A673 (cell line): ENCODE measurements around the gene NRAS.

Experiments used
- EZH2 ChIP-seq: fragments of 200-600 bp; sonication (generic); IDR thresholded peaks from 2 replicates; pipeline ENCODE4 v1.6.1; 2017; ENCODE audit warnings: borderline replicate concordance, low read depth, mild to moderate bottlenecking, mixed read lengths, antibody characterized with exemption, low read length; ENCODE audit not compliant: poor library complexity, severe bottlenecking
- TF ChIP-seq, protein P1 (sequence below): fragments of 300-800, 200-600 bp; sonication (generic); conservative IDR thresholded peaks from 2 replicates; pipeline ENCODE4 v1.5.1; 2017; ENCODE audit warnings: low read depth, mild to moderate bottlenecking, antibody characterized with exemption, low read length, moderate library complexity, mixed read lengths

DNA sequence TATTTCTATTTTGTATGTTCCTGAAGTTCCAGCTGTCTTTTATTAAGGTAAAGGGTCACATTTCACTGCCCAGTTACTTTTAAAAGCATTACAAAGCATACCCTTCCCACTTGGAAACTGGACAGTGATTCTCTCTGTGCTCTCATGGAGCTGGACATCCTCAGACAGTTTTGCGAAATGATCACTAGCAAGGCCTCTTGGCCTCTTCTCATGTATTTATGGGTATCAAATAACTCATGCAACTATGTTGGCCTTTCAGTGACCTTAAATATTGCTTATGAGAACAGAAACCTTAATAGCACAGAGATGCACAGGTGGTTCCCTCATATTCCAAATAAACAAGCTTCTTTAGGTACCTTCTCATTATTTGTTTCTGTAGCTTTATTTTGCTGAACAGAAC lies 13.3 kb downstream of the NRAS start:
- TF ChIP-seq, protein P1, sequence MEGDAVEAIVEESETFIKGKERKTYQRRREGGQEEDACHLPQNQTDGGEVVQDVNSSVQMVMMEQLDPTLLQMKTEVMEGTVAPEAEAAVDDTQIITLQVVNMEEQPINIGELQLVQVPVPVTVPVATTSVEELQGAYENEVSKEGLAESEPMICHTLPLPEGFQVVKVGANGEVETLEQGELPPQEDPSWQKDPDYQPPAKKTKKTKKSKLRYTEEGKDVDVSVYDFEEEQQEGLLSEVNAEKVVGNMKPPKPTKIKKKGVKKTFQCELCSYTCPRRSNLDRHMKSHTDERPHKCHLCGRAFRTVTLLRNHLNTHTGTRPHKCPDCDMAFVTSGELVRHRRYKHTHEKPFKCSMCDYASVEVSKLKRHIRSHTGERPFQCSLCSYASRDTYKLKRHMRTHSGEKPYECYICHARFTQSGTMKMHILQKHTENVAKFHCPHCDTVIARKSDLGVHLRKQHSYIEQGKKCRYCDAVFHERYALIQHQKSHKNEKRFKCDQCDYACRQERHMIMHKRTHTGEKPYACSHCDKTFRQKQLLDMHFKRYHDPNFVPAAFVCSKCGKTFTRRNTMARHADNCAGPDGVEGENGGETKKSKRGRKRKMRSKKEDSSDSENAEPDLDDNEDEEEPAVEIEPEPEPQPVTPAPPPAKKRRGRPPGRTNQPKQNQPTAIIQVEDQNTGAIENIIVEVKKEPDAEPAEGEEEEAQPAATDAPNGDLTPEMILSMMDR: no peak
- TF ChIP-seq EZH2: no peak
